ENCODE results near the gene SRSF10. TPM values are rescaled to one million over a fixed set of nuclear protein-coding genes. Genes with fewer than 3 reads are reported as not detected.

SRSF10 gene
- total and polyA plus RNA-seq, 2 experiments from 2014 or later = 99.4 to 121 TPM

DNA sequence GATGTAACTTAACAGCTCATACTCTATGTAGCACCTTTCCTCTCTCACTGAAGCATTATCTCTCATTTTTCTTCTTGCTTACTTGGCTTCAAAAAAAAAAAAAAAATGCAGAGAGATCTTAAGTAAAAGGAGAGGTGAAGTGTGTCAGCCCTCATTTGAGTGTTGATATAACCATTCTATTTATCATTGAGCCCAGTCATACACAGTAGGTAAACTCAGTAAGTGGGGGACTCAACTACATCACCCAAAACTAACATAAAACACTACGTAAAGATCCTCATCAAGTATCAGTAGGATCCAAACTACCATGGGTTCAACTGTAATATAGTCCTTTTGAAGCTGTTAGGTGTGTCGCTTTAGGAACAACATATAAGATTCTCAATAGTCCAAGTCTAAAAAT lies 12.3 kb downstream of the SRSF10 start:
- no peaks in the 10 kb centered on the region for H3K9me3 ChIP-seq (ENCODE audit: low read depth)
- H4K20me1 ChIP-seq (ENCODE audit: insufficient read depth) = no peaks in the 10 kb centered on the region; the same call in 1 of the 2 replicates
- TF ChIP-seq EZH2 (IDR thresholded peaks at IDR 0.05; ENCODE audit: insufficient read depth, poor library complexity, severe bottlenecking) = no peak
- TF ChIP-seq EZH2phosphoT487 (IDR thresholded peaks at IDR 0.05; ENCODE audit: insufficient read depth, low read depth) = no peak
- H3K9ac ChIP-seq = no peak overlapping the region
- in situ Hi-C loops (cut with MboI) = no loop called here
- no peak overlapping the region for H3K27ac ChIP-seq
- H2AFZ ChIP-seq = no peak overlapping the region
- no peak overlapping the region for H3K4me2 ChIP-seq (ENCODE audit: unreplicated experiment)
- H3K4me1 ChIP-seq (ENCODE audit: insufficient read depth) = peaks cover 18% of the 10 kb centered on the region; the same call in 1 of the 2 replicates
- peaks cover 75% of the 10 kb centered on the region for H3K36me3 ChIP-seq (ENCODE audit: low read depth)
- H3F3A ChIP-seq (ENCODE audit: insufficient read depth) = peaks cover 82% of the 10 kb centered on the region
- no peaks in the 10 kb centered on the region for H3K27me3 ChIP-seq (replicated peaks; ENCODE audit: insufficient read depth)
- no peaks in the 10 kb centered on the region for H3K9me2 ChIP-seq (ENCODE audit: insufficient read depth)
- 99 to 100% methylated on average over 2 of the region's 2 CpGs for WGBS, 2 experiments (ENCODE audit: low coverage in 1 of 2, low lambda C conversion rate in 2 of 2, missing lambda C conversion rate in 2 of 2)
- DNase-seq = no peak
- no peak overlapping the region for H3K4me3 ChIP-seq
- peaks cover 87% of the 10 kb centered on the region for H3K79me2 ChIP-seq (ENCODE audit: insufficient read depth)

GRCh38 chr1:23966973-23967493 lies 13.1 kb downstream of the SRSF10 start:
- Histone ChIP-seq H3K9ac (no peak overlapping the region), H3K4me2 (ENCODE audit: unreplicated experiment) (no peak overlapping the region), H3F3A (ENCODE audit: insufficient read depth) (peaks cover 83% of the 10 kb centered on the region), H3K9me2 (ENCODE audit: insufficient read depth) (no peaks in the 10 kb centered on the region), H4K20me1 (ENCODE audit: insufficient read depth) (no peaks in the 10 kb centered on the region), H3K4me3 (no peak overlapping the region), H2AFZ (no peak overlapping the region), H3K27me3 (replicated peaks; ENCODE audit: insufficient read depth) (no peaks in the 10 kb centered on the region), H3K79me2 (ENCODE audit: insufficient read depth) (peaks cover 81% of the 10 kb centered on the region), H3K4me1 (ENCODE audit: insufficient read depth) (peaks cover 18% of the 10 kb centered on the region; the same call in 1 of the 2 replicates), H3K9me3 (ENCODE audit: low read depth) (no peaks in the 10 kb centered on the region), H3K27ac (0 out of 2 replicates have a peak overlapping the region, but pooled peaks have one; percentile 5), H3K36me3 (ENCODE audit: low read depth) (peaks cover 75% of the 10 kb centered on the region)
- no peak for TF ChIP-seq EZH2phosphoT487 (IDR thresholded peaks at IDR 0.05; ENCODE audit: insufficient read depth, low read depth)
- TF ChIP-seq EZH2 (IDR thresholded peaks at IDR 0.05; ENCODE audit: insufficient read depth, poor library complexity, severe bottlenecking) = no peak
- DNase-seq = no peak
- in situ Hi-C loops (cut with MboI) = no loop called here

DNA sequence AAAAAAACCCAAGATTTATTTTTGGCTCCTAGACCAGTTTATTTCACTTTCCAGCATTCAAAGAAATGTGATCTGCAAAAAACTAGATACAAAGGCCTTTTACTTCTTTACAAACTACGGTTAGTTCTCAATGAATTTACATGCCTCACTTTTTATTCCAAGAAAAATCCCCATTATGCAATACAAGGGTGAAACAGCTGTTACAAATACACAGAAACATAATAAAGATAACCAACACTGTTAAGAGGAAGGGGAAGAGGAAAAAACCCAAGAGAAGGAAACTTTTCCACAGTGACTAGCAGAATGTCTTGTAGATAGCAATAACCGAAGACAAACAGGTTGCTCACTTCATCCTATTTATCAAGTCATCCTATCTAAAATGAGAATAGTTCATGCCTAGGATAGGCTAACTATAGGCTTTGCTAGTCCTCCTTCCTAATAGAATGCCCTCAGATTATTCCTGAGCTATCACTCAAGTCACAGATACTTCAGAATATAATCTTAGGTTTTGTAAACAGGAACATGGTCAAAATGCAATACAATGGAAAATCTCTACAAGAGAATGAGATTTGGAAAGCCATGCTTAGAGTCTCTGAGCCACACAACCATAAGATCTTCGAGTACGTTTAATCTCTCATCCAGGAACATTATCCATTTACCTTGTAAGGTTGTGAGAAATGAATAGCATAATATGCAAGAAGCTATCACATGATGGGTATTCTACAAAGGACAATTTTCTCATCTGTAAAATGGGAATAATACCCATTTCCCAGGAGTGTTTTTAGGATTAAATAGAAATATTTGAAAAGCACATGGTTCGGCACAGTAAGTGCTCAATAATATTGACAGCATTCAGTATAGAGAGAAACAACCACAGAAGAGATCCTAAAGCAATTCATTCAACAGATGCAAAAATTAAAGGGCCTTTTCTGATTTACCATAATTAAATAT lies 15.1 kb downstream of the SRSF10 start:
- peak overlapping the region; percentile 8 for H3K4me2 ChIP-seq (ENCODE audit: unreplicated experiment)
- peaks cover 68% of the 10 kb centered on the region for H3K36me3 ChIP-seq (ENCODE audit: low read depth)
- peak overlapping the region; percentile 51 for H3K27ac ChIP-seq
- in situ Hi-C loops (cut with MboI) = no loop called here
- H3F3A ChIP-seq (ENCODE audit: insufficient read depth) = peaks cover 91% of the 10 kb centered on the region
- H3K4me1 ChIP-seq (ENCODE audit: insufficient read depth) = peaks cover 27% of the 10 kb centered on the region; the same call in 1 of the 2 replicates
- peak overlapping the region; percentile 4; the same call in 1 of the 2 replicates for H3K9ac ChIP-seq
- TF ChIP-seq EZH2 (IDR thresholded peaks at IDR 0.05; ENCODE audit: insufficient read depth, poor library complexity, severe bottlenecking) = no peak
- no peak for TF ChIP-seq EZH2phosphoT487 (IDR thresholded peaks at IDR 0.05; ENCODE audit: insufficient read depth, low read depth)
- WGBS, 2 experiments (ENCODE audit: low coverage in 1 of 2, low lambda C conversion rate in 2 of 2, missing lambda C conversion rate in 2 of 2) = 78% methylated on average over 5 of the region's 5 CpGs
- no peaks in the 10 kb centered on the region for H3K9me2 ChIP-seq (ENCODE audit: insufficient read depth)
- H3K4me3 ChIP-seq = no peak overlapping the region
- peaks cover 81% of the 10 kb centered on the region for H3K79me2 ChIP-seq (ENCODE audit: insufficient read depth)
- no peaks in the 10 kb centered on the region for H4K20me1 ChIP-seq (ENCODE audit: insufficient read depth)
- H3K27me3 ChIP-seq (replicated peaks; ENCODE audit: insufficient read depth) = no peaks in the 10 kb centered on the region
- H3K9me3 ChIP-seq (ENCODE audit: low read depth) = no peaks in the 10 kb centered on the region
- H2AFZ ChIP-seq = no peak overlapping the region
- peak; percentile 42 for DNase-seq

DNA sequence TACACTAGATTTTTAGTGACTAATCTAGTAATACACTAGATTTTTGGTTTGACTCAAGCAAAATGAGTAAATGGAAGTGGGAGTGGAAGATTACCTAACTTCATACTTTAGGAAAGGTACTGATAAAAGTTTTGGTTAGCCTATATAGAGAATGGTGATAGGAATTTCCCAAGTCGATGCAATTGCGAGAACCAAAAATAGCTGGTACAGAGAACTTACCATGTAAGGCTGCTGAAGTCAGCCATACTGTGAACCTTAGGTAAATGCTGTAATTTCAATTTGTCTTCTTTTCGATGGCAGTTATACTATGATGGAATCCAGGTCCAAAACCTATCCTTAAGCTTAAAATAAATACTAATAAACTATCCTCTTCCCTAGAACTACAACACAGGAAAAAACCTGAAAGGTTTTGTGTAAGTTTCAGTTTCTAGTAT lies 15.9 kb downstream of the SRSF10 start:
- no peaks in the 10 kb centered on the region for H4K20me1 ChIP-seq (ENCODE audit: insufficient read depth)
- H3K4me2 ChIP-seq (ENCODE audit: unreplicated experiment) = peak overlapping the region; percentile 8
- H3K36me3 ChIP-seq (ENCODE audit: low read depth) = peaks cover 62% of the 10 kb centered on the region
- no peak overlapping the region for H3K4me3 ChIP-seq
- H2AFZ ChIP-seq = no peak overlapping the region
- TF ChIP-seq EZH2 (IDR thresholded peaks at IDR 0.05; ENCODE audit: insufficient read depth, poor library complexity, severe bottlenecking) (no peak), EZH2phosphoT487 (IDR thresholded peaks at IDR 0.05; ENCODE audit: insufficient read depth, low read depth) (no peak)
- no peaks in the 10 kb centered on the region for H3K9me2 ChIP-seq (ENCODE audit: insufficient read depth)
- peaks cover 85% of the 10 kb centered on the region for H3F3A ChIP-seq (ENCODE audit: insufficient read depth)
- 81 to 85% methylated on average over 3 of the region's 3 CpGs for WGBS, 2 experiments (ENCODE audit: low coverage in 1 of 2, low lambda C conversion rate in 2 of 2, missing lambda C conversion rate in 2 of 2)
- no peak for DNase-seq
- H3K4me1 ChIP-seq (ENCODE audit: insufficient read depth) = peaks cover 27% of the 10 kb centered on the region; the same call in 1 of the 2 replicates
- no peaks in the 10 kb centered on the region for H3K27me3 ChIP-seq (replicated peaks; ENCODE audit: insufficient read depth)
- H3K9ac ChIP-seq = peak overlapping the region; percentile 4; the same call in 1 of the 2 replicates
- peak overlapping the region; percentile 51 for H3K27ac ChIP-seq
- in situ Hi-C loops (cut with MboI) = no loop called here
- no peaks in the 10 kb centered on the region for H3K9me3 ChIP-seq (ENCODE audit: low read depth)
- peaks cover 76% of the 10 kb centered on the region for H3K79me2 ChIP-seq (ENCODE audit: insufficient read depth)

Data from GM23248 (cell line).